HCT116 (cell line): Measurements from ENCODE around the gene GLRX3. TPM values are rescaled to one million over a fixed set of nuclear protein-coding genes. Genes with fewer than 3 reads are reported as not detected.

Experiments used
- ATAC-seq: fragments of 200-7000 bp; cut with Tn5 transposase; 2 replicates; pipeline ENCODE4 v1.9.1; 2020; ENCODE audit warnings: mild to moderate bottlenecking, moderate library complexity
- BruUV-seq: library from RNA; stranded (reverse); fragments of 400-500 nt; replicated peaks from 2 replicates; lab custom pipeline; 2021; lab: Mats Ljungman, UMichigan
- CTCF ChIA-PET: fragments of 300-600 bp; sonication (Branson Sonifier 250); formaldehyde crosslinking; loops from one replicate; lab custom pipeline; 2021; ENCODE audit warnings: antibody characterized with exemption; lab: Charles Lee
- POLR2A ChIA-PET: fragments of 300-600, 350-600 bp; sonication (Branson Sonifier 250); formaldehyde crosslinking; loops from one replicate; lab custom pipeline; 2021; ENCODE audit warnings: antibody characterized with exemption; lab: Charles Lee
- RAD21 ChIA-PET, 2 experiments: fragments of 300-600 bp; sonication (Branson Sonifier 250); formaldehyde crosslinking; loops; one replicate each; lab custom pipeline; 2023; ENCODE audit warnings: low total read pairs in 2 of 2; ENCODE audit not compliant: uncharacterized antibody in 2 of 2, unreplicated experiment in 2 of 2, low non-redundant PET in 1 of 2; lab: Charles Lee
- DNase-seq: peaks from one replicate; pipeline ENCODE4 v3.0.0-alpha.2; 2010; ENCODE audit warnings: low read depth, low spot score
- H2AFZ ChIP-seq: fragments of 200-600 bp; shearing (Covaris generic), sonication (generic); 2 replicates; pipeline ENCODE4 v1.6.1; 2017; ENCODE audit warnings: low read depth, mixed run types, mixed read lengths, antibody characterized with exemption, low read length; ENCODE audit not compliant: poor library complexity, severe bottlenecking
- H3K27ac ChIP-seq: 2 replicates; pipeline ENCODE4 v1.5.1; 2012; ENCODE audit warnings: low read depth, low read length
- H3K27me3 ChIP-seq: fragments of 200-600 bp; sonication (generic); 2 replicates; pipeline ENCODE4 v1.6.1; 2016; ENCODE audit warnings: mixed run types, low read length, mixed read lengths; ENCODE audit not compliant: insufficient read depth
- H3K36me3 ChIP-seq, 2 experiments: fragments of 200-500 bp in 1 of 2; fragments of 200-600 bp in 1 of 2; sonication (Bioruptor generic) in 1 of 2; sonication (generic) in 1 of 2; 2 replicates each; pipeline versions ENCODE4 v1.5.1 to v1.6.1; 2014 to 2016; ENCODE audit warnings: low read length in 2 of 2, inconsistent platforms in 1 of 2, mixed read lengths in 1 of 2, mixed run types in 1 of 2; ENCODE audit not compliant: insufficient read depth in 2 of 2, control insufficient read depth in 1 of 2
- H3K4me1 ChIP-seq, 2 experiments: fragments of 200-600 bp in 1 of 2; sonication (generic) in 1 of 2; 2 replicates each; pipeline versions ENCODE4 v1.5.1 to v1.6.1; 2012 to 2017; ENCODE audit warnings: low read length in 2 of 2, inconsistent platforms in 1 of 2, mild to moderate bottlenecking in 1 of 2, mixed read lengths in 1 of 2, mixed run types in 1 of 2, moderate library complexity in 1 of 2; ENCODE audit not compliant: insufficient read depth in 2 of 2, control insufficient read depth in 1 of 2
- H3K4me2 ChIP-seq: fragments of 200-600 bp; sonication (generic); 2 replicates; pipeline ENCODE4 v1.6.1; 2017; ENCODE audit warnings: mixed run types, low read length, mixed read lengths
- H3K4me3 ChIP-seq, 2 experiments: fragments of 200-600 bp in 1 of 2; sonication (generic) in 1 of 2; replicated peaks in 1 of 2; 2 replicates each; pipeline ENCODE4 v1.5.1; 2011 to 2016; ENCODE audit warnings: low read length in 2 of 2, control low read depth in 1 of 2, low read depth in 1 of 2, mild to moderate bottlenecking in 1 of 2, mixed read lengths in 1 of 2, mixed run types in 1 of 2
- H3K79me2 ChIP-seq: fragments of 200-600 bp; sonication (generic); 2 replicates; pipeline ENCODE4 v1.6.1; 2017; ENCODE audit warnings: mild to moderate bottlenecking, mixed run types, low read length, moderate library complexity, mixed read lengths; ENCODE audit not compliant: insufficient read depth
- H3K9ac ChIP-seq: fragments of 200-600 bp; sonication (generic); 2 replicates; pipeline ENCODE4 v1.6.1; 2016; ENCODE audit warnings: low read length, mixed read lengths
- H3K9me2 ChIP-seq: fragments of 200-600 bp; sonication (generic), shearing (Covaris generic); 2 replicates; pipeline ENCODE4 v1.6.1; 2017; ENCODE audit warnings: mixed run types, mild to moderate bottlenecking, moderate library complexity; ENCODE audit not compliant: insufficient read depth
- H3K9me3 ChIP-seq, 2 experiments: fragments of 200-500 bp in 1 of 2; fragments of 200-600 bp in 1 of 2; sonication (Bioruptor generic) in 1 of 2; sonication (generic) in 1 of 2; 2 replicates each; pipeline ENCODE4 v1.6.1; 2014 to 2017; ENCODE audit warnings: low read length in 2 of 2, mixed read lengths in 2 of 2, inconsistent platforms in 1 of 2, low read depth in 1 of 2, mild to moderate bottlenecking in 1 of 2, mixed run types in 1 of 2, moderate library complexity in 1 of 2; ENCODE audit not compliant: control insufficient read depth in 1 of 2, insufficient read depth in 1 of 2
- H4K20me1 ChIP-seq: fragments of 200-600 bp; sonication (generic), shearing (Covaris generic); 2 replicates; pipeline ENCODE4 v1.6.1; 2017; ENCODE audit warnings: mixed run types, mild to moderate bottlenecking, moderate library complexity; ENCODE audit not compliant: insufficient read depth
- ATF3 ChIP-seq: IDR thresholded peaks from 2 replicates; pipeline ENCODE4 v1.6.1; 2012
- CBX3 ChIP-seq: IDR thresholded peaks from 2 replicates; pipeline ENCODE4 v1.6.1; 2012; ENCODE audit warnings: low read depth
- CEBPB ChIP-seq: IDR thresholded peaks from 2 replicates; pipeline ENCODE4 v1.6.1; 2012; ENCODE audit warnings: low read depth
- CTCF ChIP-seq, 3 experiments: fragments of 200-600 bp in 1 of 3; sonication (generic) in 1 of 3; IDR thresholded peaks in 2 of 3; conservative IDR thresholded peaks in 1 of 3; 2 replicates each; pipeline ENCODE4 v1.5.1; 2012 to 2017; ENCODE audit warnings: low read depth in 2 of 3, low read length in 2 of 3, antibody characterized with exemption in 1 of 3, borderline replicate concordance in 1 of 3, control low read depth in 1 of 3, mild to moderate bottlenecking in 1 of 3, mixed read lengths in 1 of 3, mixed run types in 1 of 3, moderate library complexity in 1 of 3; ENCODE audit not compliant: insufficient read depth in 1 of 3
- EGR1 ChIP-seq: IDR thresholded peaks from 2 replicates; pipeline ENCODE4 v1.6.1; 2012; ENCODE audit warnings: low read depth
- ELF1 ChIP-seq: IDR thresholded peaks from 2 replicates; pipeline ENCODE4 v1.6.1; 2012; ENCODE audit warnings: low read depth, borderline replicate concordance
- FOSL1 ChIP-seq: IDR thresholded peaks from 2 replicates; pipeline ENCODE4 v1.6.1; 2012; ENCODE audit warnings: low read depth
- JUND ChIP-seq: IDR thresholded peaks from 2 replicates; pipeline ENCODE4 v1.6.1; 2012
- MAX ChIP-seq: IDR thresholded peaks from 2 replicates; pipeline ENCODE4 v1.6.1; 2012
- POLR2A ChIP-seq: IDR thresholded peaks from 2 replicates; pipeline ENCODE4 v1.7.0; 2011; ENCODE audit warnings: borderline replicate concordance; ENCODE audit not compliant: insufficient read depth, insufficient read length; ENCODE audit errors: extremely low read depth
- POLR2AphosphoS5 ChIP-seq: IDR thresholded peaks from 2 replicates; pipeline ENCODE4 v1.6.1; 2011; ENCODE audit warnings: mild to moderate bottlenecking, low read depth, low read length, moderate library complexity
- REST ChIP-seq: IDR thresholded peaks from 2 replicates; pipeline ENCODE4 v1.6.1; 2012; ENCODE audit warnings: low read depth
- SRF ChIP-seq: IDR thresholded peaks from 2 replicates; pipeline ENCODE4 v1.6.1; 2012; ENCODE audit warnings: low read depth
- ZBTB33 ChIP-seq: IDR thresholded peaks from 2 replicates; pipeline ENCODE4 v1.6.1; 2011; ENCODE audit warnings: mild to moderate bottlenecking, low read length, moderate library complexity; ENCODE audit not compliant: insufficient replicate concordance; ENCODE audit errors: extremely low read depth
- ZNF274 ChIP-seq: fragments of 200-500 bp; sonication (Bioruptor generic); IDR thresholded peaks from 2 replicates; pipeline ENCODE4 v1.6.1; 2014; ENCODE audit warnings: mild to moderate bottlenecking, low read depth, low read length, inconsistent platforms
- intact Hi-C: fragments of 100-400 bp; cut with micrococcal nuclease; formaldehyde crosslinking; loops from 2 replicates; pipeline ENCODE4 v1.10.0; 2022
- total RNA-seq: library from RNA; stranded (reverse); gene quantifications from one replicate; pipeline ENCODE4 v1.2.1, GENCODE V29; 2021; ENCODE audit not compliant: unreplicated experiment

GLRX3 gene
- total RNA-seq, 1 experiment from 2014 or later = 59.1 TPM

GRCh38 chr10:130203626-130204025, 67.4 kb downstream of the GLRX3 start (continued):
- no peak for TF ChIP-seq ZBTB33
- TF ChIP-seq MAX = no peak
- TF ChIP-seq ATF3 = no peak
- TF ChIP-seq FOSL1 = no peak
- TF ChIP-seq CEBPB = no peak
- no peak for TF ChIP-seq JUND
- TF ChIP-seq EGR1 = no peak
- no peak for TF ChIP-seq POLR2AphosphoS5
- no peak for TF ChIP-seq CTCF (IDR thresholded peaks at IDR 0.05 in 2 of 3, conservative IDR thresholded peaks at IDR 0.05 in 1 of 3; ENCODE audit: borderline replicate concordance in 1 of 3, insufficient read depth in 1 of 3, low read depth in 2 of 3, low read length in 2 of 3)
- no peak for TF ChIP-seq POLR2A
- no peak for TF ChIP-seq CBX3

GRCh38 chr10:130206216-130206737, 70.1 kb downstream of the GLRX3 start:
- no TSS peak for BruUV-seq
- no peaks in the 10 kb centered on the region for H3K79me2 ChIP-seq
- H3K36me3 ChIP-seq = no peaks in the 10 kb centered on the region
- POLR2A ChIA-PET = no interaction called here
- intact Hi-C loops = no loop called here
- RAD21 ChIA-PET = no interaction called here
- H3K4me2 ChIP-seq = no peak overlapping the region
- no peaks in the 10 kb centered on the region for H3K9me2 ChIP-seq
- DNase-seq (no peak), ATAC-seq (no peak)
- H3K27ac ChIP-seq = no peak overlapping the region
- CTCF ChIA-PET = no interaction called here
- H3K4me1 ChIP-seq = no peaks in the 10 kb centered on the region
- H3K9ac ChIP-seq = no peak overlapping the region
- no peak overlapping the region for H2AFZ ChIP-seq
- H3K9me3 ChIP-seq = no peaks in the 10 kb centered on the region
- no peaks in the 10 kb centered on the region for H4K20me1 ChIP-seq
- H3K27me3 ChIP-seq = no peaks in the 10 kb centered on the region
- no peak overlapping the region for H3K4me3 ChIP-seq
- TF ChIP-seq SRF (no peak), POLR2A (no peak), ZNF274 (no peak), REST (no peak), ELF1 (no peak), ATF3 (no peak), FOSL1 (no peak)
